ENCODE results near the gene CCDC169. TPM values are rescaled to one million over a fixed set of nuclear protein-coding genes. Genes with fewer than 3 reads are reported as not detected.

CCDC169 gene
- total RNA-seq, 1 experiment from 2014 or later: 36.8 TPM

- H3K9me3 Mint-ChIP-seq: peaks cover 11% of the 10 kb centered on the region
- ATAC-seq: no peak
- no peaks in the 10 kb centered on the region for H3K4me1 Mint-ChIP-seq
Observed at GRCh38 chr13:36251017-36251416, 46.6 kb downstream of the CCDC169 start.

GRCh38 chr13:36248700-36249099, 48.9 kb downstream of the CCDC169 start:
- CTCF ChIA-PET: no interaction called here
- DNase-seq (ENCODE audit: low spot score) (no peak), ATAC-seq (no peak)
- Mint-ChIP-seq H3K9me3 (peaks cover 11% of the 10 kb centered on the region), H3K27ac (no peak overlapping the region), H3K36me3 (peaks cover 33% of the 10 kb centered on the region), H3K4me1 (no peaks in the 10 kb centered on the region), H3K4me3 (no peak overlapping the region), H3K27me3 (ENCODE audit: low read depth) (no peaks in the 10 kb centered on the region)
- POLR2A ChIA-PET: no interaction called here
- TF ChIP-seq ZNF317 (CRISPR knock-in tag; IDR thresholded peaks at IDR 0.05; ENCODE audit: borderline replicate concordance, low read depth) (no peak), ERG (CRISPR knock-in tag; IDR thresholded peaks at IDR 0.05) (no peak), ZNF416 (CRISPR knock-in tag; IDR thresholded peaks at IDR 0.05) (no peak), CBFB (CRISPR knock-in tag; IDR thresholded peaks at IDR 0.05; ENCODE audit: low read depth) (no peak), AR (CRISPR knock-in tag; IDR thresholded peaks at IDR 0.05) (no peak), SP1 (CRISPR knock-in tag; conservative IDR thresholded peaks at IDR 0.05) (no peak), TEAD1 (CRISPR knock-in tag; IDR thresholded peaks at IDR 0.05) (no peak), ZSCAN18 (CRISPR knock-in tag; IDR thresholded peaks at IDR 0.05) (no peak), ETV6 (CRISPR knock-in tag; IDR thresholded peaks at IDR 0.05) (no peak)

More at GRCh38 chr13:36251017-36251416, 46.6 kb downstream of the CCDC169 start:
- CTCF ChIA-PET: interaction anchor here (1.4 kb wide), 1 partner anchor 32 kb away, joined by 4 read pairs; no protein-coding TSS in a partner anchor
- Mint-ChIP-seq H3K27ac (no peak overlapping the region), H3K4me3 (no peak overlapping the region), H3K27me3 (ENCODE audit: low read depth) (no peaks in the 10 kb centered on the region; the same call in 1 of the 2 replicates), H3K36me3 (peaks cover 30% of the 10 kb centered on the region)
- POLR2A ChIA-PET: no interaction called here
- DNase-seq (ENCODE audit: low spot score): no peak
- TF ChIP-seq FOXK1 (CRISPR knock-in tag; IDR thresholded peaks at IDR 0.05): no peak
- TF ChIP-seq, protein P1, sequence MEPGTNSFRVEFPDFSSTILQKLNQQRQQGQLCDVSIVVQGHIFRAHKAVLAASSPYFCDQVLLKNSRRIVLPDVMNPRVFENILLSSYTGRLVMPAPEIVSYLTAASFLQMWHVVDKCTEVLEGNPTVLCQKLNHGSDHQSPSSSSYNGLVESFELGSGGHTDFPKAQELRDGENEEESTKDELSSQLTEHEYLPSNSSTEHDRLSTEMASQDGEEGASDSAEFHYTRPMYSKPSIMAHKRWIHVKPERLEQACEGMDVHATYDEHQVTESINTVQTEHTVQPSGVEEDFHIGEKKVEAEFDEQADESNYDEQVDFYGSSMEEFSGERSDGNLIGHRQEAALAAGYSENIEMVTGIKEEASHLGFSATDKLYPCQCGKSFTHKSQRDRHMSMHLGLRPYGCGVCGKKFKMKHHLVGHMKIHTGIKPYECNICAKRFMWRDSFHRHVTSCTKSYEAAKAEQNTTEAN (CRISPR knock-in tag; IDR thresholded peaks at IDR 0.05): no peak

- ChIA-PET POLR2A (no interaction called here), CTCF (no interaction called here)
- peaks cover 43% of the 10 kb centered on the region for H3K36me3 Mint-ChIP-seq
- H3K27me3 Mint-ChIP-seq (ENCODE audit: low read depth): no peaks in the 10 kb centered on the region
- ATAC-seq (no peak), DNase-seq (ENCODE audit: low spot score) (no peak)
- H3K27ac Mint-ChIP-seq: no peak overlapping the region
- TF ChIP-seq, protein P2, sequence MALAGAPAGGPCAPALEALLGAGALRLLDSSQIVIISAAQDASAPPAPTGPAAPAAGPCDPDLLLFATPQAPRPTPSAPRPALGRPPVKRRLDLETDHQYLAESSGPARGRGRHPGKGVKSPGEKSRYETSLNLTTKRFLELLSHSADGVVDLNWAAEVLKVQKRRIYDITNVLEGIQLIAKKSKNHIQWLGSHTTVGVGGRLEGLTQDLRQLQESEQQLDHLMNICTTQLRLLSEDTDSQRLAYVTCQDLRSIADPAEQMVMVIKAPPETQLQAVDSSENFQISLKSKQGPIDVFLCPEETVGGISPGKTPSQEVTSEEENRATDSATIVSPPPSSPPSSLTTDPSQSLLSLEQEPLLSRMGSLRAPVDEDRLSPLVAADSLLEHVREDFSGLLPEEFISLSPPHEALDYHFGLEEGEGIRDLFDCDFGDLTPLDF (CRISPR knock-in tag; IDR thresholded peaks at IDR 0.05): no peak
- TF ChIP-seq FOXK1 (CRISPR knock-in tag; IDR thresholded peaks at IDR 0.05) (no peak), PRRX2 (CRISPR knock-in tag; IDR thresholded peaks at IDR 0.05) (no peak), NFE2L1 (CRISPR knock-in tag; IDR thresholded peaks at IDR 0.05) (no peak), CREM (CRISPR knock-in tag; IDR thresholded peaks at IDR 0.05) (no peak), JAZF1 (CRISPR knock-in tag; IDR thresholded peaks at IDR 0.05) (no peak), RORB (CRISPR knock-in tag; IDR thresholded peaks at IDR 0.05) (no peak)
- TF ChIP-seq, protein P3, sequence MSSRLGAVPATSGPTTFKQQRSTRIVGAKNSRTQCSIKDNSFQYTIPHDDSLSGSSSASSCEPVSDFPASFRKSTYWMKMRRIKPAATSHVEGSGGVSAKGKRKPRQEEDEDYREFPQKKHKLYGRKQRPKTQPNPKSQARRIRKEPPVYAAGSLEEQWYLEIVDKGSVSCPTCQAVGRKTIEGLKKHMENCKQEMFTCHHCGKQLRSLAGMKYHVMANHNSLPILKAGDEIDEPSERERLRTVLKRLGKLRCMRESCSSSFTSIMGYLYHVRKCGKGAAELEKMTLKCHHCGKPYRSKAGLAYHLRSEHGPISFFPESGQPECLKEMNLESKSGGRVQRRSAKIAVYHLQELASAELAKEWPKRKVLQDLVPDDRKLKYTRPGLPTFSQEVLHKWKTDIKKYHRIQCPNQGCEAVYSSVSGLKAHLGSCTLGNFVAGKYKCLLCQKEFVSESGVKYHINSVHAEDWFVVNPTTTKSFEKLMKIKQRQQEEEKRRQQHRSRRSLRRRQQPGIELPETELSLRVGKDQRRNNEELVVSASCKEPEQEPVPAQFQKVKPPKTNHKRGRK (CRISPR knock-in tag; IDR thresholded peaks at IDR 0.05; ENCODE audit: borderline replicate concordance): no peak
- TF ChIP-seq, protein P4, sequence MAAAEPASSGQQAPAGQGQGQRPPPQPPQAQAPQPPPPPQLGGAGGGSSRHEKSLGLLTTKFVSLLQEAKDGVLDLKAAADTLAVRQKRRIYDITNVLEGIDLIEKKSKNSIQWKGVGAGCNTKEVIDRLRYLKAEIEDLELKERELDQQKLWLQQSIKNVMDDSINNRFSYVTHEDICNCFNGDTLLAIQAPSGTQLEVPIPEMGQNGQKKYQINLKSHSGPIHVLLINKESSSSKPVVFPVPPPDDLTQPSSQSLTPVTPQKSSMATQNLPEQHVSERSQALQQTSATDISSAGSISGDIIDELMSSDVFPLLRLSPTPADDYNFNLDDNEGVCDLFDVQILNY (CRISPR knock-in tag; IDR thresholded peaks at IDR 0.05): no peak
- no peaks in the 10 kb centered on the region for H3K4me1 Mint-ChIP-seq
- H3K4me3 Mint-ChIP-seq: no peak overlapping the region
- H3K9me3 Mint-ChIP-seq: peaks cover 11% of the 10 kb centered on the region
Observed at GRCh38 chr13:36244990-36245389, 52.6 kb downstream of the CCDC169 start.

Data from WTC11 (cell line).